Stimulated activated CD4-positive, alpha-beta T cell treated with anti-CD3 and anti-CD28 coated beads, Interleukin-2, amount 100 ng/mL, for 24 hours (primary cell): Measurements from ENCODE around the gene DAW1.
A peak's percentile ranks its signal among the peaks of the same experiment; 100 is the strongest.

Source experiments
- DNase-seq, 2 donors: peaks; one replicate each; pipeline ENCODE4 v3.0.0-alpha.2; 2020

The DAW1 gene

GRCh38 chr2:227862741-227863588 lies 8.5 kb upstream of the DAW1 start:
- DNase-seq, result no peak

GRCh38 chr2:227864161-227864756 lies 7.2 kb upstream of the DAW1 start:
- no peak for DNase-seq

GRCh38 chr2:227865291-227865690 lies 6.1 kb upstream of the DAW1 start:
- no peak for DNase-seq

- DNase-seq, result no peak
Measured at GRCh38 chr2:227867386-227867785, 4.0 kb upstream of the DAW1 start.

GRCh38 chr2:227870710-227871374 lies 589 bp upstream of the DAW1 start:
- DNase-seq, result no peak

- no peak for DNase-seq
Measured at GRCh38 chr2:227872676-227873075, 1.2 kb downstream of the DAW1 start.

- DNase-seq, result no peak
Measured at GRCh38 chr2:227876300-227876801, 4.9 kb downstream of the DAW1 start.

- no peak for DNase-seq
Measured at GRCh38 chr2:227877421-227878310, 6.2 kb downstream of the DAW1 start.

- no peak for DNase-seq
Measured at GRCh38 chr2:227880460-227880859, 9.0 kb downstream of the DAW1 start.

GRCh38 chr2:227881866-227882517 lies 10.6 kb downstream of the DAW1 start:
- DNase-seq, result no peak

GRCh38 chr2:227884511-227884947 lies 13.1 kb downstream of the DAW1 start:
- peak; percentile 57 to 76 for DNase-seq

- no peak for DNase-seq
Measured at GRCh38 chr2:227886149-227886548, 14.7 kb downstream of the DAW1 start.

GRCh38 chr2:227888289-227888688 lies 16.9 kb downstream of the DAW1 start:
- DNase-seq, result no peak

GRCh38 chr2:227889336-227889735 lies 17.9 kb downstream of the DAW1 start:
- DNase-seq, result no peak

- no peak for DNase-seq
Measured at GRCh38 chr2:227890495-227891079, 19.2 kb downstream of the DAW1 start.

GRCh38 chr2:227891673-227892072 lies 20.2 kb downstream of the DAW1 start:
- no peak for DNase-seq

- DNase-seq, result no peak
Measured at GRCh38 chr2:227903381-227903780, 31.9 kb downstream of the DAW1 start.

GRCh38 chr2:227906991-227907390 lies 35.6 kb downstream of the DAW1 start:
- DNase-seq, result no peak

- no peak for DNase-seq
Measured at GRCh38 chr2:227908266-227909054, 37.0 kb downstream of the DAW1 start.

GRCh38 chr2:227914362-227914761 lies 42.9 kb downstream of the DAW1 start:
- DNase-seq, result no peak

- DNase-seq, result no peak
Measured at GRCh38 chr2:227921648-227922047, 50.2 kb downstream of the DAW1 start.
